ENCODE data around the gene XG. TPM values are rescaled to one million over a fixed set of nuclear protein-coding genes. Genes with fewer than 3 reads are reported as not detected.
A peak's percentile ranks its signal among the peaks of the same experiment; 100 is the strongest.

XG gene
- total RNA-seq, 1 experiment from 2014 or later, result 1.0 TPM

GRCh38 chrX:2715066-2715600, 36.7 kb upstream of the XG start:
- Mint-ChIP-seq H3K9me3 (no peaks in the 10 kb centered on the region), H3K27ac (peak overlapping the region; percentile 36; the same call in 1 of the 2 replicates), H3K36me3 (peaks cover 9% of the 10 kb centered on the region), H3K4me3 (no peak overlapping the region), H3K4me1 (peaks cover 12% of the 10 kb centered on the region), H3K27me3 (ENCODE audit: low read depth) (no peaks in the 10 kb centered on the region)
- TF ChIP-seq CREM (CRISPR knock-in tag; IDR thresholded peaks at IDR 0.05), result no peak
- no peak for TF ChIP-seq FOXK1 (CRISPR knock-in tag; IDR thresholded peaks at IDR 0.05)
- no peak for TF ChIP-seq ATF1 (CRISPR knock-in tag; IDR thresholded peaks at IDR 0.05)
- no peak for TF ChIP-seq MXD4 (CRISPR knock-in tag; IDR thresholded peaks at IDR 0.05; ENCODE audit: borderline replicate concordance)
- no peak for TF ChIP-seq TP53 (CRISPR knock-in tag; IDR thresholded peaks at IDR 0.05)
- no peak for TF ChIP-seq SOX15 (CRISPR knock-in tag; IDR thresholded peaks at IDR 0.05)
- no peak for TF ChIP-seq NR1H2 (CRISPR knock-in tag; IDR thresholded peaks at IDR 0.05)
- TF ChIP-seq ZBTB43 (CRISPR knock-in tag; IDR thresholded peaks at IDR 0.05), result no peak
- no peak for TF ChIP-seq GRHL2 (CRISPR knock-in tag; IDR thresholded peaks at IDR 0.05; ENCODE audit: insufficient replicate concordance, severe bottlenecking)
- no peak for TF ChIP-seq AR (CRISPR knock-in tag; IDR thresholded peaks at IDR 0.05)
- ChIA-PET POLR2A (no interaction called here), CTCF (no interaction called here)
- ATAC-seq (peak; percentile 26; the same call in 1 of the 2 replicates), DNase-seq (ENCODE audit: low spot score) (no peak)

- Mint-ChIP-seq H3K27ac (no peak overlapping the region), H3K4me3 (no peak overlapping the region), H3K4me1 (peaks cover 6% of the 10 kb centered on the region), H3K9me3 (no peaks in the 10 kb centered on the region), H3K27me3 (ENCODE audit: low read depth) (no peaks in the 10 kb centered on the region), H3K36me3 (peaks cover 18% of the 10 kb centered on the region)
- ChIA-PET CTCF (no interaction called here), POLR2A (no interaction called here)
- DNase-seq (ENCODE audit: low spot score), result no peak
- no peak for TF ChIP-seq ZMAT4 (CRISPR knock-in tag; IDR thresholded peaks at IDR 0.05)
- TF ChIP-seq ZBTB43 (CRISPR knock-in tag; IDR thresholded peaks at IDR 0.05), result no peak
- TF ChIP-seq SMAD3 (CRISPR knock-in tag; IDR thresholded peaks at IDR 0.05; ENCODE audit: borderline replicate concordance), result no peak
- TF ChIP-seq NFE2L1 (CRISPR knock-in tag; IDR thresholded peaks at IDR 0.05), result no peak
- TF ChIP-seq ZSCAN18 (CRISPR knock-in tag; IDR thresholded peaks at IDR 0.05), result no peak
- no peak for TF ChIP-seq FOXP4 (CRISPR knock-in tag; IDR thresholded peaks at IDR 0.05)
- no peak for TF ChIP-seq FOXJ3 (CRISPR knock-in tag; IDR thresholded peaks at IDR 0.05; ENCODE audit: borderline replicate concordance)
- ATAC-seq, result no peak
Observed at GRCh38 chrX:2717312-2717711, 34.5 kb upstream of the XG start.
